ENCODE measurements around the gene FBXL16. TPM values are rescaled to one million over a fixed set of nuclear protein-coding genes. Genes with fewer than 3 reads are reported as not detected.

FBXL16 gene
- total RNA-seq, 1 donor: not detected

- peaks cover 7% of the 10 kb centered on the region for H4K20me1 ChIP-seq (ENCODE audit: insufficient read depth, low read length)
Measured at GRCh38 chr16:722835-723633, 17.4 kb upstream of the FBXL16 start.

GRCh38 chr16:721765-722540 is 16.4 kb upstream of the FBXL16 start:
- Histone ChIP-seq H3K27me3 (ENCODE audit: insufficient read depth, low read length) (no peaks in the 10 kb centered on the region), H3K27ac (ENCODE audit: low read depth, low read length) (no peak overlapping the region), H2AFZ (ENCODE audit: low read length) (no peak overlapping the region), H3K4me1 (ENCODE audit: insufficient read depth, low read length) (peaks cover 12% of the 10 kb centered on the region), H3K4me3 (ENCODE audit: insufficient read depth, low read length) (peak overlapping the region; percentile 84), H4K20me1 (ENCODE audit: insufficient read depth, low read length) (peaks cover 7% of the 10 kb centered on the region), H3K79me2 (ENCODE audit: insufficient read depth, low read length) (no peaks in the 10 kb centered on the region), H3K36me3 (ENCODE audit: insufficient read depth, low read length) (no peaks in the 10 kb centered on the region), H3K4me2 (ENCODE audit: insufficient read depth, low read length) (peak overlapping the region; percentile 87), H3K9me3 (ENCODE audit: low read depth, low read length) (no peaks in the 10 kb centered on the region)
- DNase-seq (ENCODE audit: insufficient read length, low spot score, missing footprints): no peak
- TF ChIP-seq, protein P1, sequence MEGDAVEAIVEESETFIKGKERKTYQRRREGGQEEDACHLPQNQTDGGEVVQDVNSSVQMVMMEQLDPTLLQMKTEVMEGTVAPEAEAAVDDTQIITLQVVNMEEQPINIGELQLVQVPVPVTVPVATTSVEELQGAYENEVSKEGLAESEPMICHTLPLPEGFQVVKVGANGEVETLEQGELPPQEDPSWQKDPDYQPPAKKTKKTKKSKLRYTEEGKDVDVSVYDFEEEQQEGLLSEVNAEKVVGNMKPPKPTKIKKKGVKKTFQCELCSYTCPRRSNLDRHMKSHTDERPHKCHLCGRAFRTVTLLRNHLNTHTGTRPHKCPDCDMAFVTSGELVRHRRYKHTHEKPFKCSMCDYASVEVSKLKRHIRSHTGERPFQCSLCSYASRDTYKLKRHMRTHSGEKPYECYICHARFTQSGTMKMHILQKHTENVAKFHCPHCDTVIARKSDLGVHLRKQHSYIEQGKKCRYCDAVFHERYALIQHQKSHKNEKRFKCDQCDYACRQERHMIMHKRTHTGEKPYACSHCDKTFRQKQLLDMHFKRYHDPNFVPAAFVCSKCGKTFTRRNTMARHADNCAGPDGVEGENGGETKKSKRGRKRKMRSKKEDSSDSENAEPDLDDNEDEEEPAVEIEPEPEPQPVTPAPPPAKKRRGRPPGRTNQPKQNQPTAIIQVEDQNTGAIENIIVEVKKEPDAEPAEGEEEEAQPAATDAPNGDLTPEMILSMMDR (IDR thresholded peaks at IDR 0.05; ENCODE audit: extremely low read depth, low read depth, low read length): no peak

More at GRCh38 chr16:722835-723633, 17.4 kb upstream of the FBXL16 start:
- TF ChIP-seq, protein P1 (IDR thresholded peaks at IDR 0.05; ENCODE audit: extremely low read depth, low read depth, low read length): no peak
- Histone ChIP-seq H3K79me2 (ENCODE audit: insufficient read depth, low read length) (no peaks in the 10 kb centered on the region), H3K4me3 (ENCODE audit: insufficient read depth, low read length) (no peak overlapping the region), H3K4me2 (ENCODE audit: insufficient read depth, low read length) (no peak overlapping the region), H3K9me3 (ENCODE audit: low read depth, low read length) (no peaks in the 10 kb centered on the region), H3K27me3 (ENCODE audit: insufficient read depth, low read length) (no peaks in the 10 kb centered on the region), H3K4me1 (ENCODE audit: insufficient read depth, low read length) (peaks cover 16% of the 10 kb centered on the region), H2AFZ (ENCODE audit: low read length) (no peak overlapping the region), H3K27ac (ENCODE audit: low read depth, low read length) (no peak overlapping the region), H3K36me3 (ENCODE audit: insufficient read depth, low read length) (no peaks in the 10 kb centered on the region)
- no peak for DNase-seq (ENCODE audit: insufficient read length, low spot score, missing footprints)

GRCh38 chr16:720990-721764 is 15.6 kb upstream of the FBXL16 start, which contains the start of gene ANTKMT:
Gene ANTKMT, plus strand, starts transcription at chr16:721146. Its CDS starts 129 bp downstream, at chr16:721275.
- peak within 1 kb of the TSS; percentile 76 for H2AFZ ChIP-seq (ENCODE audit: low read length)
- peak; percentile 100 for DNase-seq (ENCODE audit: insufficient read length, low spot score, missing footprints)
- H3K4me1 ChIP-seq (ENCODE audit: insufficient read depth, low read length): peaks cover 15% of the 10 kb centered on the region
- H3K27me3 ChIP-seq (ENCODE audit: insufficient read depth, low read length): no peaks in the 10 kb centered on the region
- TF ChIP-seq, protein P1 (IDR thresholded peaks at IDR 0.05; ENCODE audit: extremely low read depth, low read depth, low read length): no peak
- H4K20me1 ChIP-seq (ENCODE audit: insufficient read depth, low read length): peaks cover 12% of the 10 kb centered on the region
- peaks cover 5% of the 10 kb centered on the region for H3K79me2 ChIP-seq (ENCODE audit: insufficient read depth, low read length)
- no peaks in the 10 kb centered on the region for H3K36me3 ChIP-seq (ENCODE audit: insufficient read depth, low read length)
- H3K9me3 ChIP-seq (ENCODE audit: low read depth, low read length): no peaks in the 10 kb centered on the region
- peak within 1 kb of the TSS; percentile 84 for H3K4me3 ChIP-seq (ENCODE audit: insufficient read depth, low read length)
- H3K4me2 ChIP-seq (ENCODE audit: insufficient read depth, low read length): peak within 1 kb of the TSS; percentile 87
- peak within 1 kb of the TSS; percentile 37 for H3K27ac ChIP-seq (ENCODE audit: low read depth, low read length)
